HG02763 (cell line): ENCODE data around the gene UNC45B.
"Not testable (repeated sequence)": the region's sequence is repeated elsewhere in the genome, so short reads cannot be mapped to it uniquely, and the experiment has no call there.

Experiments used
- ATAC-seq: cut with Tn5 transposase; IDR thresholded peaks from one replicate; pipeline ENCODE4 v1.9.1; 2021; ENCODE audit warnings: mild to moderate bottlenecking, moderate library complexity; ENCODE audit not compliant: unreplicated experiment

UNC45B gene, protein sequence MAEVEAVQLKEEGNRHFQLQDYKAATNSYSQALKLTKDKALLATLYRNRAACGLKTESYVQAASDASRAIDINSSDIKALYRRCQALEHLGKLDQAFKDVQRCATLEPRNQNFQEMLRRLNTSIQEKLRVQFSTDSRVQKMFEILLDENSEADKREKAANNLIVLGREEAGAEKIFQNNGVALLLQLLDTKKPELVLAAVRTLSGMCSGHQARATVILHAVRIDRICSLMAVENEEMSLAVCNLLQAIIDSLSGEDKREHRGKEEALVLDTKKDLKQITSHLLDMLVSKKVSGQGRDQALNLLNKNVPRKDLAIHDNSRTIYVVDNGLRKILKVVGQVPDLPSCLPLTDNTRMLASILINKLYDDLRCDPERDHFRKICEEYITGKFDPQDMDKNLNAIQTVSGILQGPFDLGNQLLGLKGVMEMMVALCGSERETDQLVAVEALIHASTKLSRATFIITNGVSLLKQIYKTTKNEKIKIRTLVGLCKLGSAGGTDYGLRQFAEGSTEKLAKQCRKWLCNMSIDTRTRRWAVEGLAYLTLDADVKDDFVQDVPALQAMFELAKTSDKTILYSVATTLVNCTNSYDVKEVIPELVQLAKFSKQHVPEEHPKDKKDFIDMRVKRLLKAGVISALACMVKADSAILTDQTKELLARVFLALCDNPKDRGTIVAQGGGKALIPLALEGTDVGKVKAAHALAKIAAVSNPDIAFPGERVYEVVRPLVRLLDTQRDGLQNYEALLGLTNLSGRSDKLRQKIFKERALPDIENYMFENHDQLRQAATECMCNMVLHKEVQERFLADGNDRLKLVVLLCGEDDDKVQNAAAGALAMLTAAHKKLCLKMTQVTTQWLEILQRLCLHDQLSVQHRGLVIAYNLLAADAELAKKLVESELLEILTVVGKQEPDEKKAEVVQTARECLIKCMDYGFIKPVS

DNA sequence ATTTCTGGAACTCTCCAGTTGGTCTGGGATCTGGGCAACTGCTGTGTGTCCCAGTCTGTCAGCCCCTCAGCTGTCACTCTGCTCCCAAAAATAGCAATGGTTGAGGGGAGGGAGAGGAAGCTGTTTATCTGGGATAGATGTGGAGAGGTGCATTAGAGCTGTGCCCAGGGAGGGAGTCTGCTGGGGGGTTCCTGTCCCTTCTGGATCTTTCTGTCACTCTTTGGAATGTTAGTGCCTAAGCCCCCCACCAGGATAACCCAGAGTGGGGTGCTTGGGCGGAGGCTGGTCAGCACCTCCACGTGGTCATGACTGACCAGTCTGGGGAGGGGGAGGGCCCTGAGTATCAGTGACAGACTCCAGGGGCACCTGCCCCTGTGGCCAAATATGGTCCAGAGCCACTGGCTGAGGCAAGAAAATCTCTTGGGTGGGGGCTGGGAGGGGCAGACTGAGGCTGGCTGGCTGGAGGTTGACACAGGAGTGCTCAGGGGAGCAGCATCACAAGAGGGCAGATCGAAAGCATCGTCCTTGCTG is at the start of gene UNC45B:
Gene UNC45B (plus strand): TSS at position 443 of the 531 bp plus-strand sequence. CDS start 447 bp downstream, outside the sequence.
- ATAC-seq = no peak

DNA sequence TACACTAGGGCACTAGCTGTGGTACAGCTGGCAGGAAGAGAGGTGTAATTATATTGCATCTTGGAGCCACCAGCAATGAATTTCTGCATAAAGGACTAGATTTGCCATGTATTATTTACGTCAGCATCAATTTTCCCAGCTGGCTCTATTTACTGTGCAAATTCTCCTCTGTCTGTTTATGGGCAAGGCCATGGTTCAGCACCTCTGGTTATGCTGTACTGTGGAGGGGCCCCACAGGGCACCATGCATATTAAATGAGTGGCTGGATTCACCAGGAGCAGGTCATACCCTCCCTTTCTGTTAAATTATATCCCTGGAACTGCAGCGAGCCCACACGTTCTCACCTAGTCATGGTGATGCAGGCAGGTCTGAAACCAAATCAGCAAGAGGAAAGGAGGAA is 47.7 kb upstream of the UNC45B start:
- no peak for ATAC-seq

DNA sequence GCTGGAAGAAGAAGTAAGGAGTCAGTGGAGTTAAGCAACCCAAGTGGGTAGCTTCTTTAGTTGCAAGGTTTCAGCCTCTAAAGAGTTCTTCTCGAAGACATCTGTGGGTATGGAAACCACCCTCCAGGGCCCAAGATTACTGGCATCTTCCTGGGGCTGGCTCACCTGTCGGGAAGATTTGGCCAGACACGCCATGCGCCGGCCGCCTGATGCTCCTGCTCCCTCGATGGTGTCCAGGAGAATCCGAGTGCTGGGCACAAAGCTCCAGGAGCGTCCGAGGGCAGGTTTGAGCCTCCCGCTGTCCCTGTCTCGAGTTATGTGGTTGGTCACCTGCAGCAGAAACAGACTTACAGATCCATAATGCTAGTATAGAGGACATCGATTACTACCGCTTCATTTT is 46.6 kb upstream of the UNC45B start:
- ATAC-seq = no peak

DNA sequence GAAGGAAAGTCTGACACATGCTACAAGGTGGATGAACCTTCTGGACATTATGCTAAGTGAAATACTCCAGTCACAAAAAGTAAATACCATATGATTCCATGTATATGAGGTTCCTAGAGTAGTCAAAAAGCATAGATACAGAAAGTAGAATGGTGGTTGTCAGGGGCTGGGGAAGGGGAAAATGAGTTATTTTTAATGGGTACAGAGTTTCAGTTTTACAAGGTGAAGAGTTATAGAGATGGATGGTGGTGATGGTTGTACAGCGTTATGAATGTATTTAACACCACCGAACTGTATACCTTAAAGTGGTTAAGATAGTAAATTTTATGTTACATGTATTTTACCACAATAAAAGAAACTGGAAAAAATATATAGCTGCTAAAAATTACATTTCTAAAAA is 45.9 kb upstream of the UNC45B start:
- no peak for ATAC-seq

DNA sequence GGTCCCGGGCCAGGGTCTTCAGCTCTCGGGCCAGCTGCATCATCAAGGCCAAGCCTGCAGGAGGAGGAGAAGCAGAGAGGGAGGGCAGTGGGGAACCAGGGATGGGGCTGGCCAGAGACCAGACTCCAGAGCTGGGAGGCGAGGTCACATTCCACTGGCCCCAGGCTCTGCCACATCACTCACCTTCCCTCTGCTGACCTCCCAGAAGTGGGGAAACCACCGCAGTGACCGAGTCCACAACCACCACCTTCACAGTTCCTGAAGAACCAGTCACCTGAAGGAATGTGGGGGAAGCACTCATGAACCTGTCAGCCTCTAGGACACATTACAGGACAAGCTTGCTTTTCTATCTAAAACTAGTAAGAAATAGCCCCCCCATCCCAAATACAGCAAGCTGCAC is 44.3 kb upstream of the UNC45B start:
- ATAC-seq = no peak

DNA sequence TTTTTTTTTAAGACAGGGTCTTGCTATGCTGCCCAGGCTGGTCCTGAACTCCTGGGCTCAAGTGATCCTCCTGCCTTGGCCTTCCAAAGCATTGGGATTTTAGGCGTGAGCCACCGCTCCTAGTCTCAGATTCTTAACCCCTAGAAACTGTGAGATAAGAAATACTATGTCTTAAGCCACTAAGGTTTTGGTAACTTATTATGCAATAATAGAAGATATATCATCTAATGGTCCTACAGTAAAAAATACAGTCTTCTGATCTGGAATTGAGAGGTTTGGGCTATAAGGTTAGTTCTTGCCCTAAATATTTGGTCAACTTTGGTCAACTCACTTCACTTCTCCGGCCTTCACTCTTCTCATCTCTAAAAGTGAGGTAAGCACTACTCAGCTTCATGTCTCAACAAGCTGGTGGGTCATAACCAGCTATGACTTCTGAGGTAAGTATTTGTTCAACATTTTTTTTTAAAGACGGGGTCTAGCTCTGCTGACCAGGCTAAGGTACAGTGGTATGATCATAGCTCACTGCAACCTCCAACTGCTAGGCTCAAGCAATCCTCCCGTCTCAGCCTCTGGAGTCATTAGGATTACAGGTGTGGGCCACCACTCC is 42.7 kb upstream of the UNC45B start:
- ATAC-seq = no peak

DNA sequence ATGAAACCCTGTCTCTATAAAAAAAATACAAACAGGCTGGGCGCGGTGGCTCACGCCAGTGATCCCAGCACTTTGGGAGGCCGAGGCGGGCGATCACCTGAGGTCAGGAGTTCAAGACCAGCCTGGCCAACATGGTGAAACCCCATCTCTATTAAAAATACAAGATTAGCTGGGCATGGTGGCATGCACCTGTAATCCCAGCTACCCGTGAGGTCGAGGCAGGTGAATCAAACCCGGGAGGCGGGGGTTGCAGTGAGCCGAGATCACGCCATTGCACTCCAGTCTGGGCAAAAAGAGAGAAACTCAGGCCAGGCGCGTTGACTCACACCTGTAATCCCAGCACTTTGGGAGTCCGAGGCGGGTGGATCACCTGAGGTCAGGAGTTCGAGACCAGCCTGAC is 36.8 kb upstream of the UNC45B start:
- ATAC-seq = not testable (repeated sequence)

DNA sequence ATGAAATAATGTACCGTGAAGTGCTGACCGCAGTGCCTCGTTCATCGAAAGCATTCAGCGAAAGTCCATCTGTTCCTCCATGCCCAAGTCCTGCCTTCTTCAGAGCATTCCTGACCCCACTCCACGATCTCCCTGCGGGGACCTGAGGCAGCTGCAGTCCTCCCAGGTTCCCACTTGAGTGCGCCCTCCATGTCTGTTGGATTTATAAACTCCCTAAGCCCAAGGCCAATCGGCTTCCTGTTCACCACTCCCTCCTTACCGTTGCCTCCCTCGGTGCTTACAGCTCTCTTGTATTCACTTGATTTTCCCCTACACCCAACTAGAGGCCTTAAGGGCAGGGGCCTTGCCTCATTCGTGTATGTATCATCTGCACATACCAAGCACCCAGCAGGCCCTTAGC is 30.8 kb upstream of the UNC45B start:
- no peak for ATAC-seq

DNA sequence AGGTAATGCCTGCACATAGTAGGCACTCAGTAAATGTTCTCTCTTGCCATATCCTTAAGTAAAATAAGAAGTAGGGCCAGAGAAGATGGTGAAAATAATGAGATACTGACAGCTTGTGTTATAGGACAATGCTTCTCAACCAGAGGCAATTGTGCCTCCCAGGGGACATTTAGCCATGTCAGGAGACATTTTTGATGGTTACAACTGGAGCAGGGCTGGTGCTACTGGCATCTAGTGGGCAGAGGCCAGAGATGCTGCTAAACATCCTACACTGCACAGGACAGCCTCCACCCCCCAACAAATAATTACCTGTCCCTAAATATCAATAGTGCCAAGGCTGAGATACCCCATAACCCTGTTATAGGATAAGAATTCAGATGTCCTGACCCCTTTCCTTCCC is 29.6 kb upstream of the UNC45B start:
- ATAC-seq = no peak

DNA sequence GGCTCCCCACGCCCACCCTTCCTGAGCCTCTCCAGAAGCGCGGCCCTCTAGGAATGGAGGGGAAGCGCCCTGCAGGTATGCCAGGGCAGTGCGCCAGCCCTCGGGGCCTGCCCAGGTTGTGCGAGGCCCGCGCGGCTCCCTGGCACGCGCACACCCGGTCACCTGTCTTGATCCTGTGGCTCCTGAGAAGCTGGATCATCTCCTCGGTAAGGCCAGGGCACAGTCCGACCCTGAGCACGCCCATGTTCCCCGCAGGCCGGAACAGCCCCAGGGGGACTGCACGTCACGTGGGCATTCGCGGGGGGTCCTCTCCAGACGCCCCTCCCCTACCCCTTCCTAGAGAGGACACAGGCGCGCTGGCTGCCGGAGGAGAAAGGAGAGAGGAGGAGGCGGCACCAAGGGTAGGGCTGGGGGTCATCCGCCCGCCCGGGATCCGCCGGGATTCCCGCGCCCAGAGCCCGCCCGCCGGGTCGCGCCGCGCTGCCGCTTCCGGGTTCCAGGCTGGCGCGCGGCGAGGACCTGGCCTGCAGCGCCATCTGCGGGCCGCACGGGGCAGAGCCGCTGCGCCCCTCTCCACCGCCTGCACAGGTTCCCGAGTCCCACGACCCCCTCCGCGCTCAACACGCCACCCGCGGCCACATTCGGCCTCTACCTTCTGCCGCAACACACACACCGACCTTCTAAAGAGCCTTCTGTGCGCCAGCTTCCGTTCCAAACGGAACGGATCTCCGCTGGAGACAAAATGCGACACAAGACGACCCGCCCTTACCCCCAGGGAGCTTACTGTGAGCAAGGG is 28.0 kb upstream of the UNC45B start, which contains the start of gene RAD51D:
Gene RAD51D (minus strand): TSS at position 491 of the 796 bp plus-strand sequence. CDS start 247 bp downstream, at position 244.
- ATAC-seq = peak; percentile 80

DNA sequence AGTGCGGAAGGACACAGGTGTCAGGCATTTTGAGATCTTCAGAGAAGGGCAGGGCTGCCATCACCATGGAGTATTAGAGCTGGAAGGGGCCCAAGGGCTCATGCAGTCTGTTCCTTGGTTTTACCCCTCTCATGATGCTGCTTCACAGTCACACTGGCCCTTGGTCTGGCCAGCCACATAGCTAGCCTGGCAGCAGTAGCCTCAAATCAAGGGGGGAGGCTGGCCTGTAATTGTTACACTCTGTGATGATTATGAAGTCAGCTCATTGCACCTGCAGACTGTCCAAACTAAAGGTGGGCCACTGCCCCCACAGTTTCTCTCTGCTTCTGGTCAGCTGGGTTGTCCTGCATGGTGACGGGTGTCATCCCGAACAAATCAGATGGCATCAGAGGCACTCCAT is 26.3 kb upstream of the UNC45B start, which contains the start of gene FNDC8:
Gene FNDC8 (plus strand): TSS at position 301 of the 400 bp plus-strand sequence. CDS start 79 bp downstream, at position 380.
- no peak for ATAC-seq

DNA sequence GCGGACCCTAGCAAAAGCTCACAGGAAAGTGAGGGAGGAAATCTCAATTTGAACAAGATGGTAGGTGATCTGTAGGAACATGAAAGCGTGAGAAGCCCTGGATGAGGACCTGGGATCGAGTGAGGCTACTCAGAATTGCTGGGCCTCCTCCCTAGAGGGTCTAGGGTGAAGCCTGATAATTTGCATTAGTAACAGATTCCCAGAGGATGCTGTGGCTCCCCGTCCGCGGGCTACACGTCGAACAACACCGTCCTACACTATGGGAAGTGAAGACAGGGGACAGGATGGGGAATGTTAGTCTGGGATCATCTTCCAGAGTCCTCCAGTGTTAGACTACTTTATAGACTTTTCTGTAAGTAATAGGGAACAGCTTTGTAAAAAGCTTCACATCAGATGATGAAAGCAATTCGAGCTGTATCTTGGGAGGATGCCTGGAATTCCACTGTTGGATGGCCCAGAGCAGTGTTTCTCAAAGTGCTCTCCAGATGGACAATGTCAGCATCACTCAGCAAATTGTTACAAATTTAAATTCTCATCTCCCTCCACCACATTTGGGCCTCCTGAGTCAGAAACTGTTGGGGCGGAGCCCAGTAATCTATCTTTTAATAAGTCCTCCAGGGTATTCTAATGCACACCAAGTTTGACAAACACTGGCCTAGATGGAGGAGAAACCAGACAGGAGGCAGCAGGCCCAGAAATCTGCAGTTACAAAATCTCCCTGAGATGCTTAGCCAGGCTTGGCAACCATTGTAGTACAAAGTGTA is 19.7 kb upstream of the UNC45B start:
- no peak for ATAC-seq

DNA sequence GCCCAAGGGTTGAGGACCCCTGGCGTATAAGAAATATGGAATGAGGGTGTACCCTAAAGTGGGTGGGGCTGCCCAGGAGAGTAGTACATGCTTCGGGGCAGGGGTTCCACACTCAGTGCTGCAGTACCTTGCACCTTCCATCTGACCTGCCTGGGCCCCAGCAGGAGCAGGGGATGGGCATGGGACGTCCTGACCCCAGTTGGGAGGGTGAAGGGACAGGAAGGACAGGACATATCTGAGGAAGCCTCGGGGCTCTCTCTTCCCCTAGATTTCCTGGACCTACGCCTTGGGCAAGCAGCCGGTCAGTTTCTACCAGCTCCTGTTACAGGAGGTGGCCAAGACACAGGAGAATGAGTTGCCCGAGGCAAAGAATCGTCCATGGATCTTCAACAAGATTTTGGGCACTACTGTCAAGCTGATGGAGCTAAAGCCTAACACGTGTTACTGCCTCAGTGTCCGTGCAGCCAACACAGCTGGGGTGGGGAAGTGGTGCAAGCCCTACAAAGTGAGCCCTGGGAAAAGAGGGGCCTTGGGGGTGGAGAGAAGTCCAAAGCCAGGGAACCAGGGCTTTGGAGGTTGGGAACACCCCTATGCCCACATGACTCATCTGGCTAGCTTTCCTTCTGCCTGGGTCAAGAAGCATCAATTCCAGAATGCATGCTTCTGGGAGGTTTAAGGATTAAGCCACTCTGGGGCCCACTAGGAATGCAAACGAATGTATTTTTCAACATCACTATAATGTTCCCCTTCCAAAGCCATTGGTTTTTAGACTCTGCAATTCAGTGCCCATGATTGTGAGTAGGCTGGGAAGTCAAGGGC is 18.3 kb upstream of the UNC45B start:
- ATAC-seq = no peak

DNA sequence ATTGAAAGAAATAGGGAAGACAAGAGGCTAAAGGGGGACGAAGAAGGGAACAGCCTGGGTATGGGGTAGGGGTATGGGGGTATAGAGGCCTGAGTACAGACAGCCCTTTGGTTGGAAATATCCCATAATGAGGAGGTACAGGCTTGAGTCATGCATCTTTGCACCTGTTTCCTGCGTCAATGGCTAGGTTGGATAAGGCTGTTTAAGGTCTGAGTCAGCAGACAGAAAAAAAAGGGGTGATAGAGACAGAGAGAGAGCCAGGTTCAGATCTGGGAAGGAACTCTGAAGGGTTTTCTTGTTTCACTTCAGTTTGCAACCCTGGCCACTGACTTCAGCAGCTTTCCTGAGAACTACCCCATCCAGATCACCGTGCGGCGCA is 17.7 kb upstream of the UNC45B start:
- ATAC-seq = no peak

DNA sequence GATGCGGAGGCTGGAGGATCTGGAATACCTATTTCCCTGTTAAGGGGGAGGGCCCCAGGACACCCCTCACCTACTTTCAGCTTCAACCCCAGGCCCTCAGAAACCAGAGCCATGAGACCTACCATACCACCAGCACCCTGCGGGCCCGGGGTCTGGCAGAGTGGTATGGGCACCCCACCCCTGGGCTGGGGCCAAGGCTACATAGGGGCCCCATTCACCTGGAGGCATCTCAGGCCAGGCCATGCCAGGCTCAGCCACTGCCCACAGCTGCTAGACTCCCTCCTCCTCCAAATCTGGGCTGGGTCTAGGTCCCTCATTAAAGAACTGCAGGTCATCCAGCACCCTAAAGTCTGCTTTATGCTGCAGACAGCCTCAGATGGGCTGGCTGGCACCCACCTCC is 17.2 kb upstream of the UNC45B start:
- ATAC-seq = no peak

DNA sequence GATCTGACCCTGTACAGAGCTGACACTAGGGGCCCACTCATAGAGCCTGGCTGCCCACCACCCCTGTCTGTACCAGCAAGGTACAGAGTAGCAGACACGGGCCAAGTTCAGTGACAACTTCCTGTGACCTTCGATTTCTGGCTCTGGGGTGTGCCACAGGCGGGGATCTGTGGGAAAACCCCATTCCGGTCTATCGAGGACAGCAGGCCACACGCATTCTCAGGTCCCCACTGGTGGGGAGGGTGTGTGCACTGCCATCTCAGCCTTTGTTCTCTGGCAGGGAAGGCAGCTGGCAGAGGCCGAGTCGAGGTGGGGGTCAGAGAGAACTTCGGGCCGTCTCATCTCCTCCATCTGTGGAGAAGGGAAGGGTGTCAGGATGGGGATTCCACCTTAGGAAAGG is 15.5 kb upstream of the UNC45B start:
- no peak for ATAC-seq

DNA sequence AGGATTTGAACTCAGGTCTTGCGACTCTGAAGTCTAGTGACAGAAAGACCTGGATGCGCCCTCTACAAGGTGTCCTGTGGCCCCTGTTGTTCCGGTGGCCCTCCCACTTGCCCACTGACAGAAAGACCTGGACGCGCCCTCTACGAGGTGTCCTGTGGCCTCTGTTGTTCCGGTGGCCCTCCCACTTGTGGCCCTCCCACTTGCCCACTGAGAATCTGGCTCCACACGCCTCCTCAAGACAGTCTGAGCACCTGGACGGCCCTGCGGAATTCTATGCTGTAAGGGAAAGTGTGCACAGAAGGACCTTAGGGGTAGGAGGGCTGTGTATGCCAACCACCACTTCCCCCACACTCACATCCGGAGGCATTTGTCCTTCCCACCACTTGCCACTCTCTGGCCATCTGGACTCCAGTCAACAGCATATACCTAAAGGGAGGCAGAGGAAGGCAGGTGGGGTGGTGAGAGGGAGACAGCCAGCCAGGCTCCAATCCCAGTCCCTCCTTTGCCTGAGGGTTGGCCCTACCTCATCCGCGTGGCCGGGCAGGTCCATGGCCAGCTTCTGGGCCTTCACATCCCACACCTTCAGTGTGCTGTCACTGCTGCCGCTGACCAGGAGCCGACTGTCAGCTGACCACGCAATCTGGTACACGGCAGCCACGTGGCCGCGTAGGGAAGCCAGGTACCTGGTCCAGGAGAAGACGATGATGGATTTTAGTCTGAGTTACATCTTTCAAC is 14.6 kb upstream of the UNC45B start:
- ATAC-seq = no peak

DNA sequence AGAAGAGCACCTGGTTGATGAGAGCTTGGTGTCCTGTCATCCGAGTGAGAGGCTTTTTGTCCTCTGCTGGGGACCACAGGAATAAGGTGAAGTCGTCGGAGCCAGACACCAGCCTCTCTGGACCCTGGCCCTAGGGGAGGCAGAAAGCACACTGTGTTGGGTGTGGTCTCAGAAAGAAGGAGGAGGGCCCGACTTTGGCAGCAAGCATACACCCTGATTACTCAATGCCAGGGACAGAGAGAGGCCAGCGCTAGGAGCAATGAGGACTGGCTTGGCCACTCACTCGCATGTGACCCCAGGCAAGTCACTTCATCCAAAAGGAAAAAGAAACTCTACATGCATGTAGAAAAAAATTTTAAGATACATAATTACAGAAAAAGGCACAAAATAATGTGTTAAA is 12.3 kb upstream of the UNC45B start:
- no peak for ATAC-seq
